ENCODE results near the gene TBC1D4.
"Not testable (repeated sequence)": the region's sequence is repeated elsewhere in the genome, so short reads cannot be mapped to it uniquely, and the experiment has no call there.

The TBC1D4 gene

DNA sequence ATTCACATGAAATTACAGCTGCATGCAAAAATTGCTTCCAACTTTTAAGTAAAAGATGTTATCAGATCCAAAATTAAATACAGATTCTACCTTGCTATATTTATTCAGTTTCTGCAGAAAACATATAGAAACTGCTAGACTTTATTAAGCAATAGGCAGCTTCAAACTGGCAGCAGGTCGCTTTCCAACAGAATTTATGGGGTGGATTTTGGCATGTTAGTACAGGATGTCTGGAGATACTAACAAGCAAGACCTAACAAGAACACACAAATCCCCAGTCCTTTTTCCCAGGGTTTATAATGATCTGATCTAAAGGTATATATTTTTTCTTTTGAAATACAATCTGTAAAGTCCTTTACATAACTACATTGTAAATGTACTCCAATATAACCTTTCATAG is 27.5 kb downstream of the TBC1D4 start:
- no peak for DNase-seq (ENCODE audit: low spot score)

DNA sequence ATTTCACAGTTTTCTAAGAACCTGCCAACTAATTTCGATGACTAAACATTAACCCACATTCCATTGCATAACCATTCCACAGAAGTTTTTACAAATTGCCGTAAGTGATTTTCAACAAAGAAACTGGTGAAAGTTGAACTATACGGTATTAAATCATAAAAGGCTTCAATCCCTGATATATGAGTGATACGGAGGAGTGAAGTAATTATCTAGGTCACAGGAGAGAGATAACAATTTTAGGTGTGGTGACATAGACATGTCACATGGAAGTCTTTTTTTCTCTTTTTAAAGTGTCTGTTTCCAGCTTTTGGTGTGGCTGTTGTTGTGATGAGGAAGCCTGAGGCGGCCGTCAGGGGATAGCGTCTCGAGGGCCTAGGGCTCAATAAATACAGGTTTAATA is 29.4 kb downstream of the TBC1D4 start:
- DNase-seq (ENCODE audit: low spot score), result no peak

GRCh38 chr13:75447493-75447892 is 34.5 kb downstream of the TBC1D4 start:
- DNase-seq (ENCODE audit: low spot score), result no peak

DNA sequence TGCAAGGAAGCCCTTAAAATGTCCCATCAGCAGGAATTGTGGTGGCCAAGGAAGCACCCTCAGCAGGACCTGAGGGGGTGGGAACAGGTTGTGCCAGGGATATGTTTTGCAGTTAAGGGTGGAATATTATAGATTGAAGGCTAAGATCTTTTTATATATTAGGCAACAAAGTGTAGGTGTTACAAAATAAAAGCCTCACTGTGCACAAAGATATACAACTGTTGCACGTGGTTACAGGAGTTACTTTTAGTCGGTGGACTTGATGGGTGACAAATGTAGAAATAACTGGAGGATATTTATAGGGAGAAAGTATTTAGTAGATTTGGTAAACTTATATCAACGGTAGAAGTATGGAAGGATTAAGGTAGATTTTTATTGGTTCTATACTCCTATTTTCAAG is 35.1 kb downstream of the TBC1D4 start:
- no peak for DNase-seq (ENCODE audit: low spot score)

- DNase-seq (ENCODE audit: low spot score), result no peak
These were observed 36.1 kb downstream of the TBC1D4 start for GRCh38 chr13:75445717-75446499.

DNA sequence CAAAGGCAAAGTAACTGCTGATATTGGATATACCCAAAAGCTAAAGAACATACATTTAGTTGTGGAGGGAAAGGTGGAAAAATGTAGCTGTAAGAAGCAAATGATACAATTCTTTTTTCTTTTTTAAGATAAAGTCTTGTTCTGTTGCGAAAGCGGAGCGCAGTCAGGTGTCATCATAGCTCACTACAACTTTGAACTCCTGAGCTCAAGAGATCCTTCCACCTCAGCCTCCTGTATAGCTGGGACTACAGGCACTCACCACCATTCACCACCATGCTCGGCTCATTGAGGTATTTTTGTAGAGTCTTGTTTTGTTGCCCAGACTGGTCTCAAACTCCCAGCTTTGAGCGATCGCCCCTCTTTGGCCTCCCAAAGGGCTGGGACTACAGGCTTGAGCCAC is 38.0 kb downstream of the TBC1D4 start:
- DNase-seq (ENCODE audit: low spot score), result no peak

DNA sequence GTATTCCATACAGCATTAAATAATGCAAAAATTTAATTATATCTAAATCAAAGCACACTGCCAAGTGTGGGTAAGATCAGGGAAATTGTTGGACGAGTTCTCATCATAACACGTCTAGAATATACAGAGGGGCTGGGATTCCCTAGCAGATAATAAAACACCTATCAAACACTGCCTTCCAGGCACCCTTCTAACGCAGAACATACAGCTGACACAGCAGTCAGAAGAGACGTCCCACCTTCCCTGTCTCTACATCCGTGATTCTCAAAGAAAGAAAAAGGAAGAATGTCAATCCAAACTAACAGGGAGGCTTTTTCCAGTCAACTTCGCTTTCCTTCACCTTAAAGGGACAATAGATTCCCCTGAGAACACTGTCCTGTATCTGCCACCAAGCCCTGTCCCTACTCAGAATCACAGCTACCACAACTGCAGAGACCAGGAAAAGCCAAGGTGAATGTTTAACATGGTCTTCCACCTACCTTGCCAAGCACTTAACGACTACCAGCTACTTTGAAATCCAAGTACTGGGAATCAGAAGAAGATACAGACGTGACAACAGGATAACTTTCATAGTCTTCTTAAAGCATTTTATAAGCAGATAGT is 38.5 kb downstream of the TBC1D4 start:
- DNase-seq (ENCODE audit: low spot score), result no peak

DNA sequence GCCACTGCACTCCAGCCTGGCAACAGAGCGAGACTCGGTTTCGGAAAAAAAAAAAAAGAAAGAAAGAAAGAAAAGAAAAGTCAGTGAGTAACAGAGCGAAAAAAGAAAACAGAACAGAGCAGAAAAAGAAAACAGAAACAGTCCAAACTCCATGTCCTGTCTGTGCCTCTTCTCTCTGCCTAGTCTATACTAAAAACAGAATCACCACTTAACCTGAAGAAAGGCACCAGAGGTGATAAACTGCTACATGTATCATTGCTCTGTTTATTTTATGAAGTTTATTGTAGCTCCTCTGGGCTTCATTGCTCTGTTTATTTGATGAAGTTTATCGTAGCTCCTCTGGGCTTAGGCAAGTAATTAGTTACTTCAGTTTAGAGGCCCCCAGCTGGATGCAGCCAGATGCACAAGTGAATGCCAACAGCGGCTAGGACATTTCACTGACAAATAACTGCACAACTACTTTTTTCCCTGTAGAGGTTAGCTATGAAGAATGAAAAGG is 39.2 kb downstream of the TBC1D4 start:
- no peak for DNase-seq (ENCODE audit: low spot score)

DNA sequence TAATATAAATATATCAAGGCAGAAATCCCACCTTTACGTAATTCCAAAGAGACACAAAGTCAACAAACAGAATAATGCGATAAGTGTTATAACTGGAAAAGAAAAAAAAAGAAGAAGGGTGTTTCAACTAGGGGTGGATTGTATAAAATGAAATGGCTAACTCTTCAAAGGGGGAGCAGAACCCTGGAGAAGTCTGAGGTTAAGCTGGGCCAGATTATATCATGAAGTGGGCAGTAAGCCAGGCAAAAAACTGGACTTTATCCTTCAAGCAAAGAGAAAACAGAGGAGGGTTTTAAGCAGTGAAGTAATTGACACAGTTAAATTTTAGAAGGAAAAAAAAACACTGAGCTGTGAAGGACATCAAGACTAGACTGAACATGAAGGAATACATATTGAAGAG is 41.9 kb downstream of the TBC1D4 start:
- no peak for DNase-seq (ENCODE audit: low spot score)

DNA sequence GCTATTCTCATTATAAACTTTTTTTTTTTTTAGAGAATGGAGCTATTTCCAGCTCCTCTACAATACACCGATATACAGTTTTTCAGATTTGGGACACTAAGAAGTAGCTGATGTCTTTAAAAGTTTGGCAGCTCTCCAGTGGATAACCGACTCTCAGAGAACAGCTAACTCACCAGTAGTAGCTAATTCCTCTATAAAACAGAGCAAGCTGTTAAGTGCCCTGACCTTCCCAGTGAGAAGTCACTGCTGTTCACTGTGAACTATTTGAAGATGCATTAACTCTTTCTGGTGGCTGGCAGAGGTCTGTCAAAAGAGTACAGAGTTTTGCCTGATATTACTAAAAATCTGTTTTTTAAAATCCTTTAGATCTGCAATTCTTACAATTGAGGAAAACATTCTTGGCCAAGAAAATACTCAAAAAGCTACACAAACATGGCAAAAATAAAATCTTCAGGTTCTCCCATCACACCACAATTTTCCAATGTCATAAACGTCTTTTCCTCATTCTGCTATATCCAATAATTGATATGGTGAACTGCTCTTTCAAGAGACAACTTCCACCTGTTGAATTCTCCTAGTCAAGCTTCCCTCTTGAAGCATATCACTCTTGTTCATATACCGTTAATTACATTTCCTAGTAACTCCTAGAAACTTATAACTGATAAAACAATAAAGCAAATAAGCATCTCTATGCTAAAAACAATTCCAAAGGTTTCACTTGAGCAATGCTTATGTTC is 44.2 kb downstream of the TBC1D4 start:
- DNase-seq (ENCODE audit: low spot score), result no peak

GRCh38 chr13:75434126-75434525 is 47.8 kb downstream of the TBC1D4 start:
- not testable (repeated sequence) for DNase-seq (ENCODE audit: low spot score)

DNA sequence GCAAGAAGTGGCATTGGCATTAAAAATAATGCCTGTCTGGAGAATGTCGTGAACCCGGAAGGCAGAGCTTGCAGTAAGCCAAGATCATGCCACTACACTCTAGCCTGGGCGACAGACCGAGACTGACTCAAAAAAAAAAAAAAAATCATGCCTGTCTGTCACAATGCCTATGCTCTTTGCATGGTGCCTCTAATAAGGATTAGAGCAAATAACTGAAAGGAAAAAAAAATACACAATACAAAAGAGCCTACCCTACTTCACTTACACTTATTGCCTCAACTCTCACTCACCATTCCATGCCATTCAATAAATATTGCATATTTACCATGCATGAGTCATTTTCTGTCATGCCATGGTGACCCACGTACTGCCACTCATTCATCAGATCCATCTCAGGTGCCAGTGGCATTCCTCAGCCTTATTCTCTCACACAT is 49.1 kb downstream of the TBC1D4 start:
- DNase-seq (ENCODE audit: low spot score), result no peak

DNA sequence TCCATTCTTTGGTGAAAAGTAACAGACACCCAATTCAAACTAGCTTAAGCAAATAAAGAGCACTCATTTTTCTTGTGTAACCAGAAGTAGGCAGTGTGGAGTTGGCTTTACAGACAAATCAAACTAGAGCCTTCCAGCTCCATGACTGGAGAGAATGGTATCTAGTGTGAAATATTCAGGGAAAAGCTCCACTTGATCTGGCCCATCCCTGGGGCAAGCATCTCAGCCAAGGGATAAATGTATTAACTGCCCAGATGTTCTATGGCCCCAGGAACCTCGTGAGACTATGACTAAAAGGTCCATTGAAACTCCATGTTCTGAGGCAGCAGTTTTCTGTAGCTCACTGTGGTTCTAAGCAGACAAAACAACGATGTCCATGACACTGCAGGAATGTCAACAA is 49.9 kb downstream of the TBC1D4 start:
- DNase-seq (ENCODE audit: low spot score), result no peak

GRCh38 chr13:75430436-75431209 is 51.3 kb downstream of the TBC1D4 start:
- no peak for DNase-seq (ENCODE audit: low spot score)

- DNase-seq (ENCODE audit: low spot score), result no peak
These were observed 55.5 kb downstream of the TBC1D4 start for GRCh38 chr13:75426421-75426820.

GRCh38 chr13:75425216-75426009 is 56.6 kb downstream of the TBC1D4 start:
- no peak for DNase-seq (ENCODE audit: low spot score)

DNA sequence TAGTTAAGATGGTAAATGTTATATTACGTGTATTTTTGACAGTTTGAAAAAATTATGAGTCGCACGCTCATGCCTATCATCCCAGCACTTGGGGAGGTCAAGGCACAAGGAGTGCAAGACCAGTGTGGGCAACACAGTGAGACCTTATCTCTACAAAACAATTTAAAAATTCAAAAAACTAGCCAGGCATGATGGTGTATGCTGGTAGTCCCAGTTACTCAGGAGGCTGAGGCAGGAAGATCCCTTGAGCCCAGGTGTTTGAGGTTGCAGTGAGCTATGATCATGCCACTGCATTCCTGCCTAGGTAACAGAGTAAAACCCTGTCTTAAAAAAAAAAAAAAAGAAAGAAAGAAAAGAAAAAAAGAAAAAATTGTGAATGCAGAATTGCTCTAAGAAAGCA is 58.0 kb downstream of the TBC1D4 start:
- DNase-seq (ENCODE audit: low spot score), result no peak

DNA sequence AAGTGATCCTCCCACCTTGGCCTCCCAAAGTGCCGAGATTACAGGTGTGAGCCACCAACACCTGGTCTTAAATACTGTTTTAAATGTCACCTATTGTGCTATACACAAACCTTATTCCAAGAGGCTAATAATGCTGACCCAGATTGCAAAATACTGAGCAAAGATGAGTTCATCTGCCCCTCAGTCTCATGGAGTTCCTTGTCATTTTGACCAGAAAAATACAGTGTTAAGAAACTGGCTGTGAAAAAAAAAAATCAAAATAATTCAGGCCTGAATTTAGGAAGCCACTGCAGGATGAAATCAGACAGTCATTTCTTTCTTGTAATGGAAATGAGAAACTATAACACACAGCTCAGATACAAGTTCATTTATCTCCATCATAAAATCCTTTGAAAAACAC is 59.9 kb downstream of the TBC1D4 start:
- no peak for DNase-seq (ENCODE audit: low spot score)

DNA sequence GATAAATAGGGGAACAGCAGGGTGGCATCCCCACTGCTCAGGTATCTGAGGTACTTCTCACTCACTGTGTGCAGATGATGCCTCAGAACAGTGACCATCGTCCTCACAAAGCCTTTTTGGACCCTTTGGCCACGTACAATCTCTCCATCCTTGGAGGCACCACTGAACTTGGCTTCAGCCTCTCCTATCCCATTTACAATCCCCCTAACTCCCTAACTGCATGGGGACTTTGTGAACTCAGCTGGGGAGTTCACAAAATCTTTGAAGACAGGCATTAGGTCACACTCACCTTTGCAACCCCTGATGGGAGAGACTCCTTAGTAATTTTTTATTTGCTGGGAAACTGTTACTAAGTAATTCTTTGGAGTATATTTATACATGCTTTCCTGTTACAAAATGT is 60.8 kb downstream of the TBC1D4 start:
- no peak for DNase-seq (ENCODE audit: low spot score)

DNA sequence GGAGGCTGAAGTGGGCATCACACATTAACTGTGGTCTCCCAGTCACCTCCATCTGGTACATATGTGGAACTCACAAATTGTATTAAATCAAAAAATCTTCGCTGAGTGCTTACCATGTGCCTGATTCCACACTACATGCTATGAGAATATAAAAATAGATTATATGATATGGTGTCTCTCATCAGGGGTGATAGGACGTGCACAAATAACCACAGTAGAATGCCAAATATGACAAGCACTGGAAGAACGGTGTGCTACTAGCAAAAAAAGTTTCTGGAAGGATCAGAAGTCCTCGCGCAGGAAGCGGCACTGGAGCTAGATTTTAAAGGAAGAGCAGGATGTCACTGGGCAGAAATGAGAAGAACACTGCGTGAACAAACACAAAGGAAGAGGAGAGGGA is 62.3 kb downstream of the TBC1D4 start:
- no peak for DNase-seq (ENCODE audit: low spot score)

- no peak for DNase-seq (ENCODE audit: low spot score)
These were observed 63.0 kb downstream of the TBC1D4 start for GRCh38 chr13:75418997-75419396.

All from iPS-NIHi11 (cell line).